AG09309 (cell line): ENCODE measurements around the gene PRDM16.
"Not testable (repeated sequence)": the region's sequence is repeated elsewhere in the genome, so short reads cannot be mapped to it uniquely, and the experiment has no call there.

Experiments used
- DNase-seq: peaks from one replicate; pipeline ENCODE4 v3.0.0-alpha.2; 2010; ENCODE audit warnings: low read depth
- H3K4me3 ChIP-seq: 2 replicates; pipeline ENCODE4 v1.5.1; 2011; ENCODE audit warnings: mild to moderate bottlenecking, low read depth, low read length, moderate library complexity; ENCODE audit not compliant: control insufficient read depth
- CTCF ChIP-seq: IDR thresholded peaks from 2 replicates; pipeline ENCODE4 v1.5.1; 2011; ENCODE audit warnings: mild to moderate bottlenecking, low read depth, low read length, inconsistent platforms; ENCODE audit not compliant: insufficient read depth, control insufficient read depth; ENCODE audit errors: missing control alignments

PRDM16 gene

GRCh38 chr1:3284691-3285090, 215.7 kb downstream of the PRDM16 start:
- TF ChIP-seq CTCF: no peak
- no peak for DNase-seq
- H3K4me3 ChIP-seq: no peak overlapping the region

- TF ChIP-seq CTCF: no peak
- H3K4me3 ChIP-seq: no peak overlapping the region
- no peak for DNase-seq
Measured at GRCh38 chr1:3285106-3285740, 216.2 kb downstream of the PRDM16 start.

DNA sequence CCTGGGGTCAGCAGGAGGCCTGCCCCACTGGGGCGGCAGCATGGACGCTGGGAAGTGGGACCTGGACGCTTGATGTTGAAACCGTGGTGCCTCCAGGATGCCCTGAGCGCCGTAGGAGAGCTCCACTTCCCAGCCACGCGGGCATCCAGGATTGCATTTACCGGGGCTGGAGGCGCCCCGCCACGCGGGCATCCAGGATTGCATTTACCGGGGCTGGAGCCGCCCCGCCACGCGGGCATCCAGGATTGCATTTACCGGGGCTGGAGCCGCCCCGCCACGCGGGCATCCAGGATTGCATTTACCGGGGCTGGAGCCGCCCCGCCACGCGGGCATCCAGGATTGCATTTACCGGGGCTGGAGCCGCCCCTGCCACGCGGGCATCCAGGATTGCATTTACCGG, 218.1 kb downstream of the PRDM16 start:
- H3K4me3 ChIP-seq, DNase-seq: not testable (repeated sequence)

DNA sequence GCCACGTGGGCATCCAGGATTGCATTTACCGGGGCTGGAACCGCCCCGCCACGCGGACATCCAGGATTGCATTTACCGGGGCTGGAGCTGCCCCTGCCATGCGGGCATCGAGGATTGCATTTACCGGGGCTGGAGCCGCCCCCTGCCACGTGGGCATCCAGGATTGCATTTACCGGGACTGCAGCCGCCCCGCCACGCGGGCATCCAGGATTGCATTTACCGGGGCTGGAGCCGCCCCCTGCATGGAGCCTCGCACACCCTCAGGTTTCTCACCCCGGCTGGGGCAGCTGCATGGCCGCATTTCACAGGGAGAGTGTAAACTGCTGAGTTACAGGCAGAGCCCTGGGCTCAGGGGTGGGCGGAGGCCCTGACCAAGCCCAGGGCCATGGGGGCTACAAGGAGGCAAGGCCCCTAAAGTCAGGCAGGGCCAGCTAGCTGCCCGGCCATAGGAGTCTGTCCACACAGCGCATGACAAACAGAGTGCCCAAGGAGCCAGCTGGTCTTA, 218.7 kb downstream of the PRDM16 start:
- DNase-seq: no peak
- TF ChIP-seq CTCF: no peak
- H3K4me3 ChIP-seq: no peak overlapping the region

DNA sequence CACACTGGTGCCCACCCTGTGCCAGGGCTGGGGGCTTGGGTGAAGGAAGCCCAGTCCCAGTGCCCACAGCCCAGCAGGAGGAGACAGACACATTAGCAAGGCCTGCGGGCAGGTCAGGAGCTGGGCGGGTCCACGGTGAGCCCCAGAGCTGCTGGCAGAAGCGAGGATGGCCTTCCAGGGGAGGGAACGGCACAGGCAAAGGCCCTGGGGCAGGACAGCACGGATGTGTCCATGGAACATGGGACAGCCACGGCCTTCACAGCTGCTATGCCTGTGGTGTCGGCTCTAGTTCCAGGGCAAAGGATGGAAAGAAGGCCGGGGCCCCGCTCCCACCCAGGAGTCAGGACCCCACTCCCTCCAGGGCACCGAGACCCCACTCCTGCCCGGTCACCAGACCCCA, 220.5 kb downstream of the PRDM16 start:
- no peak for DNase-seq
- H3K4me3 ChIP-seq: no peak overlapping the region
- TF ChIP-seq CTCF: no peak

GRCh38 chr1:3290438-3290837, 221.4 kb downstream of the PRDM16 start:
- DNase-seq: no peak
- no peak overlapping the region for H3K4me3 ChIP-seq
- no peak for TF ChIP-seq CTCF

GRCh38 chr1:3290915-3291314, 221.9 kb downstream of the PRDM16 start:
- TF ChIP-seq CTCF: no peak

More at GRCh38 chr1:3290915-3291314, 221.9 kb downstream of the PRDM16 start:
- no peak overlapping the region for H3K4me3 ChIP-seq
- DNase-seq: no peak
